Suppressor macrophage (primary cell): ENCODE measurements around the gene VWA3B.
A peak's percentile ranks its signal among the peaks of the same experiment; 100 is the strongest.

Experiments used
- DNase-seq, 4 experiments: peaks; one replicate each; pipeline ENCODE4 v3.0.0-alpha.2; 2020 to 2022

The VWA3B gene

GRCh38 chr2:98177986-98178385, 91.0 kb downstream of the VWA3B start:
- no peak for DNase-seq

- peak in 1 of 4 experiments; percentile 6 for DNase-seq
Measured at GRCh38 chr2:98180456-98180855, 93.5 kb downstream of the VWA3B start.

GRCh38 chr2:98181346-98181745, 94.4 kb downstream of the VWA3B start:
- DNase-seq: no peak

GRCh38 chr2:98185801-98186200, 98.8 kb downstream of the VWA3B start:
- DNase-seq: peak in 1 of 4 experiments; percentile 1

GRCh38 chr2:98187194-98187593, 100.2 kb downstream of the VWA3B start:
- no peak for DNase-seq

DNA sequence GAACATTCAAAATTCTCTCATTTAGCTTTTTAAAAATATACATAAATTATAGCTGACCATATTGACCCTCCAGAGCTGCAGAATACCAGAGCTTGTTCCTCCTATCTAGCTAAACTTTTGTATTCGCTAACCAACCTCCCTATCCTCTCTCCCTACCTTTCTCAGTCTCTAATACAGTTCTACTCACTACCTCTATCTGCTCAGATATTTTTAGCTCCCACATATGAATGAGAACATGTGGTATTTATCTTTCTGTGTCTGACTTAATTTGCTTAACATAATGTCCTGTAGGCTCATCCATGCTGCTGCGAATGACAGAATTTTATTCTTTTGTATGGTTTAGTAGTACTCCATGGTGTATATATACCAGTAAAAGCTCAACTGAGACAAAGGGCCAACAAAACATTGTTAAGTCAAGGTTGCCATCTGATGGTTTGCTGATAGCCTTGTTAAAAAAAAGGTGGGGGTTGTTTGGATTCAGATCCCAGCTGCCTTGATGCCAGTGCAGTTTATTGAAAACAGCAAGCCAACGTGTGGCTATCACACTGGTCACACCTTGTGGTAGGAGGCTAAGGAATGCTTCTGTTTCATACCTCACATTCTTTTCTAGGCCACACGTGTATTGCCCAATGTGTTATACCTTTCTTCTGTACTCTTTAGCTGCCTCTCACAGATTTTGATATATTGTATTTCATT, 101.5 kb downstream of the VWA3B start:
- no peak for DNase-seq

DNA sequence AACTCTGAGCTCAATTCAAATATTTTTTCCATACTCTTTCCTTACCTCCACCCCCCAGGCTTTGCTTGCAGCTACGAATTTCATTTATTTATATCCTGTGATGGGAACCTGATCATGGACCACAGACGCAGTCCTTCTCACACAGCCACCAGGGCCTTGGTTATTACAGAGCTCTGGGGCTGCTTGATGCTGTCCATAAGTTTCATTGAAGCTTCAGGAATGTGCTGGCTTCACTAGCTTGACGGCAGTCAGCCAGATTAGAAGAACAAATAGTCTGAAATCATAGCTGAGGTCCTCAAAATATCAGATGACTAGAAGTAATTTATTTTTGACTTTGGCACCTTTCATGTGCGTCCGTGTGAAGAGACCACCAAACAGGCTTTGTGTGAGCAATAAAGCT, 104.9 kb downstream of the VWA3B start:
- no peak for DNase-seq

DNA sequence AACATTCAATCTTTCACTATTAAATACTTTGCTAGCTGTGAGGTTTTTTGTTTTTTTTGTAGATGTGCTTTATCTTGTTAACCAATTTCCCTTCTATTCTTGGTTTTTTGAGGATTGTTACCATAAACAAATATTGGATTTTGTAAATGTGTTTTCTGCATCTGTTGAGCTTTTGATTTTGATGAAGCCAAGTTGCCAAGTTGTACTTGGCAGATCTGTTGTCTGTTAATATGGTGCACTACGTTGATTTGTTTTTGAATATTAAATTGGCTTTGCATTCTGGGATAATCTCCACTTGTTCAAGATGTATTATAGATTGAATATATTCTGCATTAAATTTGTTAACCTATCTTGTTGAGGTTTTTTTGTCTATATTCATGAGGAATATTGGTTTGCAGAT, 114.6 kb downstream of the VWA3B start:
- no peak for DNase-seq

DNA sequence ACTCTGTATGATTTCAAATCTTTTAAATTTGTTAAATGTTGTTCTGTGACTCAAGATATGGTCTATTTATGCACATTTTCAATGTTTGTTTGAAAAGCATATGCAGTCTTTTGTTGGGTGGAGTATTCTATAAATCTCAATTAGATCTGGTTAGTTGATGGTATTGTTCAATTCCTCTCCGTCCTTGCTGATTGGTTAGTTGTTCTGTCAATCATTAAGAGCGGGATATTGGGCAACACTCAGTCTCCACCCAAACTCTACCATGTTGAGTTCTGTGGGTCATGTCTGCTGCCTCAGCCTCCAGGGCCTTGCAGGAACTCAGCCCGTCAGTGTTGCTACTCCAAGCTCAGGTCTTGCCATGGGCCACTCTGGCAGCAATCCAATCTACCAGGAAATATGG, 118.9 kb downstream of the VWA3B start:
- DNase-seq: no peak

DNA sequence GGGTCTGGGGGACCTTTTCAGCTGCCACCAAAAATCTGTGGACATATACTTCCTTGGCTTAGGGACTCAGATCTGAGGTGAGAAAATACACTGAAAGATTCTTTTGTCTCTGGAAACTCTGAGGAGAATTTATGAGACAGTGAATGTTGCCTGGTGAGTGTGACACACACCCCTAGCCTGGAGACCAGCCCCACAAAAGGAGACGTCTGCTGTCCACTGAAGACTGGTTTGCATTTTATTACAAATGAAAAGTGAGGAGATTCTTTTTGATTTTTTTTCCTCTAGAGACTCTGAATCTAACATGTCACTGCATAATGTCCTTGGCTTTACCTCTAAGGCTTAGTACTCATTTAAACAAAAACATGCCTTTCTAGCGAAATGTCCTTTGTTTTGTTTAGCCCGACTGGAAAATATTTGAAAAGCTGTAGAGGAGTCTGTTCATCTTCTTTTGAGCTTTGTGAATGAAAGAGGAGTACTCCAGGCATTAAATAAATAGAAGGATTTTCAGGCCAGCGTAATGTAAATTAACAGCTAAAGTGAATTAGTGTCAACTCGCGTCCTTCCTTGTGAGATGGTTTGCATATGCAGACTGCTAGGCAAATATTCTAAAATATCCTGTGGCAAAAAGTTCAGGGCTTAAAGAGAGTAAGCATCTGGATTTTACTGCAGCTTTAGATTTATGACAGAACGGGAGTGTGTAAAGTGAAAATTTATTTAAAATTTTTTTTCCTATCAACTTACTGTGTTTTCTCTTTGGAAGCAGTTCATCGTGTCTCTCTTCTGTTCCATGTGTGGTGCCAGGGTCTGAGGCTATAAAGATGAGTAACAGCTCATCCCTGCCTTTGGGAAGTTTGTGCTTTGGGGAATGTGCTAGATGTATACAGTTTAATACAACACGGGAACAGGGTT, 125.4 kb downstream of the VWA3B start:
- no peak for DNase-seq

DNA sequence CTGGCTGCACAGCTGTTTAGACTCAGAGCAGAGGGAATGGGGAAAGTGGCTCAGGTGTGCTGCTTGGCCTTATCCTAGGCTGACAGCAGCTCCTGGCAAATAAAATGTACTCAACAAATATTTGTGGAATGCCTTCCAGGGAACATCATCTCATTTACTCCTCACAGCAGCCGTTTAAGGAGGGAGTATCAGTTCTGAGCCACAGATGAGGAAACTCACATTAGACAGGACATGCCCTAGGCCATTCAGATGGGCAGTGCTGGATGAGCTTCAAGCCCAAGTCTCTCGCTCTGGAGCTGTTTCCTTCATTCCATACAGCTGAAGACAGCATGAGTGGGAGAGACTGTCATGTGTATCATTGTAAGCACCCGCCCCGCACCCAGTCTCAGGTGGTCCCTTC, 129.6 kb downstream of the VWA3B start:
- no peak for DNase-seq

GRCh38 chr2:98219152-98219551, 132.2 kb downstream of the VWA3B start:
- no peak for DNase-seq

DNA sequence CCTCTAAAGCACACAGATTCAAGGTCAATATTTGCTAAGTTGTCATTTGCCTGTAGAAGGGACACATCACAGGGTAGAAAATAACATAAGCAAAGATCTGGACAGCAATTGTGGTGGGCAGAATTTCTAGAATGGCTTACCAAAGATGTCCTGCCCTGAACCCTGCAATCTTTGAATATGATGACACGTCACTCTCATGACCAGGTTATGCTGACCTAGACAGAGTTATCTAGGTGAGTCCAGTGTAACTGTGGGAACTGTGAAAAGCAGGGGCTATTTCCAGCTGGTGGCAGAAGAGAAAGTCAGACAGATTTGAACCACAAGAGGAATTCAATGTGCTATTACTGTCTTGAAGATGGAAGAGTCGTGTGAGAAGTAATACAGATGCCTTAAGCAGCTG, 147.0 kb downstream of the VWA3B start:
- no peak for DNase-seq

GRCh38 chr2:98234776-98235175, 147.8 kb downstream of the VWA3B start:
- no peak for DNase-seq

DNA sequence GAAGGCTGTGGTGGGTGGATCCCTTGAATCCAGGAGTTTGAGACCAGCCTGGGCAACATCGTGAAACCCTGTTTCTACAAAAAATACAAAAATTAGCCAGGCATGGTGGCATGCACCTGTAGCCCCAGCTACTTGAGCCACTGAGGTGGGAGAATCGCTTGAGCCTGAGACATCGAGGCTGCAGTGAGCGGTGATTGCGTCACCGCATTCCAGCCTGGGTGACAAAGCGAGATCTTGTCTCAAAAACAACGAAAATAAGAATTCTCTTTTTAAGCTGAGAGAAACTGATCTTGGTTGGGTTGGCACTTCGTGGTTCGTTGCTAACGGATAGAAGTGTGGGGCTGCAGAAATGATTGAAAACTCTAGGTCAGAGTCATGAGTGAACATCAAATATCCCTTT, 150.0 kb downstream of the VWA3B start:
- no peak for DNase-seq

- no peak for DNase-seq
Measured at GRCh38 chr2:98240786-98241398, 153.9 kb downstream of the VWA3B start.

DNA sequence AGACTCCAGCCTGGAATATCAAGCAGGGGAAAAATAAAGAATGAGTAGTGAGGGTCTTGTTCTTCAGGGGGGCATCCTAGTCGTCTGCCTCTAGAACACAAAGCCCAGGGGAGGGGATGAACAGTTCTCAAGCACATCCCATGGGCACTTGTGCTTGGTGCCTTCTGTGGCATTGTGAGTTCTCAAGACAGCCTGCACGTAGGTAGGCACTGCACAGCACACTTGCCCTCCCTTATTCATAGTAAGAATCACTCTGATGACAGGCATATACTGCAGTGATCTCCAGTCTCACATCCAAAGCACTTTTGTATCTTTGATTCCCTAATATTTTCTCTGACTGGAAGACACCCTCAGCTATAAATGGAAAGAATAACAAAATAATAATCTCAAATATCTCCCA, 154.6 kb downstream of the VWA3B start:
- DNase-seq: no peak

GRCh38 chr2:98242003-98242402, 155.0 kb downstream of the VWA3B start:
- DNase-seq: no peak

DNA sequence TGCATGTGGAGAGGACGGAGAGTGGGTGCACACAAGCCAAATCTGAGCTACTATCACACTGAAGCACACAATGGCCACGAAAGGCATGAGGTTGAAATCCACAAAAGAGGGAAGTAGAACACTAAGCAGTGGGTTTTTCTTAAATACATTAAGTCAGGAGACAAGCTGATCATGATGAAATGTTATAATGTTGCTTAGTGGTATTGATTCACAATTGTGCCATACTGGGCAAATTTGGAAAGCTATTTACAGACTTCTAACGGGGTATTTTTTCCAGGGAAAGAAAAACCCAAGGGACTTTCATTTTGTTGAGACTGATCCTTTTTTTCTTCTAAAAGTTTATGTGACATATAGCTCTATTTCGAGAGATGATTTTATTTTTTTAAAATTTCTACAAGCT, 158.5 kb downstream of the VWA3B start:
- DNase-seq: peak in 3 of 4 experiments; percentile 4 to 56 (median 48)

- DNase-seq: no peak
Measured at GRCh38 chr2:98247383-98247782, 160.4 kb downstream of the VWA3B start.

DNA sequence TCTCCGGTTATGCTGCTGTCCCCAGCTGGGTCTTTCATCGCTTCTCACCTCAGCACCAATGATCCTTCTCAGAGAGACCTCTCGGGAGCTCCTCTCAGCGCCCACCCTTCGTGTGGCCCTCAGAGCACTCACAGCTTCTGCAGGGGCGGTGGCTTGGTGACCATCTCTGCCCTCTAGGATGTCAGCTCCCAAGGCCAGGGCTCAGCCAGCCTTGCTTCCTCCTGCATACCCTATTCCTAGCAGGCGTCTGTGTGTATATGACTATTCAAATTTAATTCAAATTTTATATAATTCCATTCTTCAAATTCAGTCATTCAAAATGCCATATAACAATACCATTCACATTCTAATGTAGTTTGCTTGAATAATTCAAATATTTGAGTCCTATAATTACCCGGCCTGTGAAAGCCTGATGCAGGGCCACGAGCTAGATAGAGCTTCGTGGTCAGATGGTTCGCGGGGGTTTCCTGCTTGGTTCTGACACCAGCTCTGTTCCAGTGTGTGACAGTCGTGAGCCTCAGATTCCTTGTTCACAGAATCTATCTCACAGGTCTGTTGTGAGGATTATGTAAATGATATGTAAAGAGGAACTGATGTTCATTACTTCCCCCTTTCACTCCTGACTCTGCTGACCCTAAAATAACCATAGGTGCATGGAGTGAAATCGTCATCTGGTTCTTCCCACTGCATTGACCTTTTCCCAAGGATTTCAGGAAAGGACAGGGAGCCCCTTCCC, 165.2 kb downstream of the VWA3B start:
- peak; percentile 41 to 72 (median 57) for DNase-seq

- no peak for DNase-seq
Measured at GRCh38 chr2:98253461-98254070, 166.6 kb downstream of the VWA3B start.
